GOT3 (cell line): ENCODE measurements around the gene SS18L1.
"Not testable (repeated sequence)": the region's sequence is repeated elsewhere in the genome, so short reads cannot be mapped to it uniquely, and the experiment has no call there.

Experiments
- DNase-seq: peaks from one replicate; lab custom pipeline; 2025; ENCODE audit warnings: mixed read lengths; lab: John Stamatoyannopoulos, UW

The SS18L1 gene

GRCh38 chr20:62143081-62143956 lies at the start of gene SS18L1, which contains the start of gene PSMA7:
SS18L1 (plus strand) TSS chr20:62143769; CDS start chr20:62143821, 52 bp downstream.
PSMA7 (minus strand) TSS chr20:62143394; CDS start chr20:62143303, 91 bp downstream.
- peak; percentile 71 for DNase-seq

GRCh38 chr20:62096421-62097380 lies 46.9 kb upstream of the SS18L1 start:
- no peak for DNase-seq

GRCh38 chr20:62097881-62098407 lies 45.6 kb upstream of the SS18L1 start:
- DNase-seq = no peak

GRCh38 chr20:62101078-62101477 lies 42.5 kb upstream of the SS18L1 start:
- DNase-seq = no peak

- no peak for DNase-seq
Measured at GRCh38 chr20:62103508-62104233, 39.9 kb upstream of the SS18L1 start.

GRCh38 chr20:62104234-62104789 lies 39.3 kb upstream of the SS18L1 start:
- DNase-seq = no peak

GRCh38 chr20:62104791-62105345 lies 38.7 kb upstream of the SS18L1 start:
- DNase-seq = no peak

GRCh38 chr20:62105592-62105991 lies 38.0 kb upstream of the SS18L1 start:
- DNase-seq = no peak

GRCh38 chr20:62111148-62111547 lies 32.4 kb upstream of the SS18L1 start:
- DNase-seq = no peak

DNA sequence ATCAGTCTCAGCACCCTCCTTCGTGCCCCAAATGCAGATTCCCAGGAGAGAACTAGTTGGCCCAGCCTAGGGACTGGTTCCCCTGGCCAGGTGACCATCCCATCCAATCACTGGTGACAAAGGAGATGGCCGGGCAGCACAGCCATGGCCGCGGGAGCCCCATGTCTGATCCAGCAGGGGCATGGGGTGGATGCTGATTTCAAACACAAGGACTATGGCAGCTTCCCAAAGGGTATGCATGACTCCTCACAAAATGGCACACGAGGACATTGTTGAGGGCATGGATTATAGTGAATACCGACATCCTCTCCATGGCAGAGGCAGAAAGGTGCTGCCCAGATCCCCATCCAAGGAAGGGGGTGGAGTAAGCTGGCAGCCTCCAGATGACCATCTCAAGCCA lies 31.2 kb upstream of the SS18L1 start:
- no peak for DNase-seq

DNA sequence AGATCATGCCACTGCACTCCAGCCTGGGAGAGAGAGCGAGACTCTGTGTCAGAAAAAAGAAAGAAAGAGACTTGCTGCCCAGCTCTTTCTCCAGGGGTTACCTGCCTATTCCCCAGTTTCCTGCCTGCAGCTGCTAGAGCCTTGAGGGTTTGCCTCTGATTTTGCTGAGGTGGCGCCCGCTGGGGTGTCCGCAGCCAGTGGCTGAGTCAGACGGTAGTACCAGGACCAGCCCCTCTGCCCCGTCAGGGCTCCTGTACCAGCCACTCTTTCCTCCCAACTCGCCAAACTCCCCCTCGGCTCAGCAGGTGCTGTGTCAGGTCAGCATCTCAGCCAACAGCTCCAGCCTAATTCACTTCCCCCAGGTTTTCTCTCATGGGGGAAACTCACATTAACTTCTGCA lies 28.7 kb upstream of the SS18L1 start:
- no peak for DNase-seq

GRCh38 chr20:62115800-62116407 lies 27.7 kb upstream of the SS18L1 start:
- not testable (repeated sequence) for DNase-seq

GRCh38 chr20:62116558-62117361 lies 26.8 kb upstream of the SS18L1 start:
- no peak for DNase-seq

DNA sequence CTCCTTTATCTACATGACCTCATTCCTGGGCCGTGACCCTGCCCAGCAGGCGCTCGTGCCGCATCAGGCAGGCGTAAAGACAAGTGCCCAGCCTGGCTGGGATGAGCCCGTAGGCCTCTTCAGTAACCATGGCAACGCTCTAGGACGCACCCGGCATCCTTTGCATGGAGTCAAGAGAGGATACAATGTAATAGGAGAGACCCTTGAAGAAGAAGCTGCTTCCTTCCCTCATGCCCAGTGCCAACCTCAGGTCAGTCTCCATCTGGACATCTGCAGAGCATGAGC lies 26.3 kb upstream of the SS18L1 start:
- DNase-seq = no peak

DNA sequence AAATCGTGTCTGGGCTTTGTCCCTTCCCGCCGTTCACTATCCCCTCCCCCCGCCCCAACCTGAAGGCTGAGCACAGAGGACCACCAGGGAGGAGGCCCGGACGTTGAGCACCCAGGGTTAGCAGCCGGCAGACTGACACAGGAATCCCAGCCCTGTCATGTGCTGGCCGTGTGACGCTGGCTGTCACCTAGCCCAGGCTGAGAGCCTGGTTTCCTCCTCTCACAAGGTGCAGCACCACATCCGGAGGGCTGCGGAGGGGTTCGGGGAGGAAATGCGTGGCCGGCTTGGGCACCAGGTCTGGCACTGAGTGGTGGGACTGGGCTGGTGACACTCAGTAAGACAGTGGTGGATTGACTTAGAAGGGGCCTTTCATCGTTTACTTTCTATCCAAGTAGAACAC lies 25.9 kb upstream of the SS18L1 start:
- no peak for DNase-seq

GRCh38 chr20:62118113-62119043 lies 25.2 kb upstream of the SS18L1 start:
- DNase-seq = no peak

GRCh38 chr20:62119115-62119514 lies 24.5 kb upstream of the SS18L1 start:
- DNase-seq = no peak

GRCh38 chr20:62119591-62120364 lies 23.8 kb upstream of the SS18L1 start:
- no peak for DNase-seq
